ENCODE results near the gene ATP8A2. TPM values are rescaled to one million over a fixed set of nuclear protein-coding genes. Genes with fewer than 3 reads are reported as not detected.

Gene ATP8A2
- total RNA-seq, 4 donors from 2014 or later = 0.20 to 1.1 (median 0.59) TPM

- no peak overlapping the region for H3K4me3 ChIP-seq
- H3K9me3 ChIP-seq = no peaks in the 10 kb centered on the region
- no peaks in the 10 kb centered on the region for H3K36me3 ChIP-seq
- intact Hi-C loops (cut with DNase I; ENCODE audit: low total_unique reads) = no loop called here
- H3K27ac ChIP-seq = no peak overlapping the region
- in situ Hi-C loops (cut with MboI; ENCODE audit: low pct_ligation_motif_present in 1 of 4, low pct_unique_long_range_greater_than_20kb in 1 of 4, low sequenced_read_pairs in 3 of 4) = no loop called here
- H3K4me1 ChIP-seq = peaks cover 0 to 13% (median 9%) of the 10 kb centered on the region in 4 donors
- no peaks in the 10 kb centered on the region for H3K27me3 ChIP-seq
- WGBS, 2 donors (ENCODE audit: low coverage in 1 of 2) = 90 to 100% methylated on average over 2 to 5 of the region's 5 CpGs
- TF ChIP-seq POLR2AphosphoS5 (IDR thresholded peaks at IDR 0.05) (no peak), EP300 (IDR thresholded peaks at IDR 0.05; ENCODE audit: low read depth) (no peak), POLR2A (IDR thresholded peaks at IDR 0.05) (no peak), CTCF (IDR thresholded peaks at IDR 0.05) (no peak)
- no peak for DNase-seq
Measured at GRCh38 chr13:25756251-25756650, 384.5 kb downstream of the ATP8A2 start.

- Histone ChIP-seq H3K4me1 (peaks cover 0 to 13% (median 9%) of the 10 kb centered on the region in 4 donors), H3K9me3 (no peaks in the 10 kb centered on the region), H3K27ac (no peak overlapping the region), H3K4me3 (no peak overlapping the region), H3K27me3 (no peaks in the 10 kb centered on the region), H3K36me3 (no peaks in the 10 kb centered on the region)
- intact Hi-C loops (cut with DNase I; ENCODE audit: low total_unique reads) = no loop called here
- in situ Hi-C loops (cut with MboI; ENCODE audit: low pct_ligation_motif_present in 1 of 4, low pct_unique_long_range_greater_than_20kb in 1 of 4, low sequenced_read_pairs in 3 of 4) = no loop called here
- TF ChIP-seq POLR2AphosphoS5 (IDR thresholded peaks at IDR 0.05) (no peak), CTCF (IDR thresholded peaks at IDR 0.05) (no peak), POLR2A (IDR thresholded peaks at IDR 0.05) (no peak), EP300 (IDR thresholded peaks at IDR 0.05; ENCODE audit: low read depth) (no peak)
- 87 to 90% methylated on average over 4 to 8 of the region's 8 CpGs for WGBS, 2 donors (ENCODE audit: low coverage in 1 of 2)
- DNase-seq = no peak
Measured at GRCh38 chr13:25756912-25757311, 385.1 kb downstream of the ATP8A2 start.

GRCh38 chr13:25761041-25761440, 389.3 kb downstream of the ATP8A2 start:
- intact Hi-C loops (cut with DNase I; ENCODE audit: low total_unique reads) = loop anchor here (10.0 kb wide), 1 partner anchor 774 kb away; no protein-coding TSS in a partner anchor
- Histone ChIP-seq H3K27ac (no peak overlapping the region), H3K4me3 (no peak overlapping the region), H3K4me1 (no peaks in the 10 kb centered on the region), H3K36me3 (no peaks in the 10 kb centered on the region), H3K27me3 (no peaks in the 10 kb centered on the region), H3K9me3 (no peaks in the 10 kb centered on the region)
- in situ Hi-C loops (cut with MboI; ENCODE audit: low pct_ligation_motif_present in 1 of 4, low pct_unique_long_range_greater_than_20kb in 1 of 4, low sequenced_read_pairs in 3 of 4) = no loop called here
- DNase-seq = no peak
- 76 to 89% methylated on average over 3 of the region's 3 CpGs for WGBS, 2 donors (ENCODE audit: low coverage in 1 of 2)
- TF ChIP-seq POLR2AphosphoS5 (IDR thresholded peaks at IDR 0.05) (no peak), CTCF (IDR thresholded peaks at IDR 0.05) (no peak), EP300 (IDR thresholded peaks at IDR 0.05; ENCODE audit: low read depth) (no peak), POLR2A (IDR thresholded peaks at IDR 0.05) (no peak)

GRCh38 chr13:25762281-25762680, 390.5 kb downstream of the ATP8A2 start:
- no peaks in the 10 kb centered on the region for H3K36me3 ChIP-seq
- intact Hi-C loops (cut with DNase I; ENCODE audit: low total_unique reads) = loop anchor here (10.0 kb wide), 1 partner anchor 773 kb away; no protein-coding TSS in a partner anchor
- H3K4me1 ChIP-seq = no peaks in the 10 kb centered on the region
- DNase-seq = no peak
- H3K27ac ChIP-seq = no peak overlapping the region
- no peak overlapping the region for H3K4me3 ChIP-seq
- TF ChIP-seq POLR2AphosphoS5 (IDR thresholded peaks at IDR 0.05) (no peak), EP300 (IDR thresholded peaks at IDR 0.05; ENCODE audit: low read depth) (no peak), CTCF (IDR thresholded peaks at IDR 0.05) (no peak), POLR2A (IDR thresholded peaks at IDR 0.05) (no peak)
- no peaks in the 10 kb centered on the region for H3K27me3 ChIP-seq
- in situ Hi-C loops (cut with MboI; ENCODE audit: low pct_ligation_motif_present in 1 of 4, low pct_unique_long_range_greater_than_20kb in 1 of 4, low sequenced_read_pairs in 3 of 4) = no loop called here
- WGBS, 2 donors (ENCODE audit: low coverage in 1 of 2) = 70 to 75% methylated on average over 2 of the region's 2 CpGs
- no peaks in the 10 kb centered on the region for H3K9me3 ChIP-seq

All from transverse colon (tissue), 4 donors.